Right atrium auricular region (tissue), 2 donors: Measurements from ENCODE around the gene CLCF1. TPM values are rescaled to one million over a fixed set of nuclear protein-coding genes. Genes with fewer than 3 reads are reported as not detected.
A peak's percentile ranks its signal among the peaks of the same experiment; 100 is the strongest.

ENCODE experiments used
- DNase-seq: peaks from one replicate; pipeline ENCODE4 v3.0.0-alpha.2; 2019; ENCODE audit warnings: low spot score
- H3K27ac ChIP-seq, 2 donors: fragments of 200-600 bp; sonication (generic); 1 replicate in 1 of 2; 2 replicates in 1 of 2; pipeline ENCODE4 v1.5.1; 2016 to 2019
- H3K27me3 ChIP-seq, 2 donors: fragments of 200-600 bp; sonication (generic); one replicate each; pipeline versions ENCODE4 v1.5.1 to v1.6.0; 2017 to 2019
- H3K36me3 ChIP-seq: fragments of 200-600 bp; sonication (generic); one replicate; pipeline ENCODE4 v1.5.1; 2016
- H3K4me1 ChIP-seq, 2 donors: fragments of 200-600 bp; sonication (generic); one replicate each; pipeline versions ENCODE4 v1.5.1 to v1.6.0; 2017 to 2019
- H3K4me3 ChIP-seq, 2 donors: fragments of 200-600 bp; sonication (generic); 1 replicate in 1 of 2; 2 replicates in 1 of 2; pipeline ENCODE4 v1.5.1; 2017 to 2019; ENCODE audit warnings: mild to moderate bottlenecking in 1 of 2, moderate library complexity in 1 of 2
- H3K9me3 ChIP-seq, 2 donors: fragments of 200-600 bp; sonication (generic); one replicate each; pipeline ENCODE4 v1.5.1; 2019
- CTCF ChIP-seq, 2 donors: fragments of 200-600 bp; sonication (generic); IDR thresholded peaks; one replicate each; pipeline ENCODE4 v1.5.1; 2019; ENCODE audit warnings: antibody characterized with exemption in 2 of 2
- total RNA-seq, 2 donors: library from RNA; depleted of rRNA; stranded (reverse); fragments of >200 nt; gene quantifications; one replicate each; pipeline ENCODE4 v1.1.0, GENCODE V29; 2016

CLCF1 gene
- total RNA-seq, 2 donors from 2014 or later: 2.7 to 18.0 TPM

- Histone ChIP-seq H3K27me3 (no peaks in the 10 kb centered on the region), H3K27ac (peak overlapping the region; percentile 95 to 98), H3K4me1 (peaks cover 0 to 19% of the 10 kb centered on the region in 2 donors), H3K36me3 (no peaks in the 10 kb centered on the region), H3K4me3 (peak overlapping the region; percentile 89 to 93), H3K9me3 (no peaks in the 10 kb centered on the region)
- no peak for DNase-seq
- TF ChIP-seq CTCF (IDR thresholded peaks at IDR 0.05): no peak
These were observed 55.4 kb downstream of the CLCF1 start for GRCh38 chr11:67317888-67318555.

- peak overlapping the region; percentile 95 to 98 for H3K27ac ChIP-seq
- H3K4me1 ChIP-seq: peaks cover 0 to 19% of the 10 kb centered on the region in 2 donors
- no peaks in the 10 kb centered on the region for H3K9me3 ChIP-seq
- H3K36me3 ChIP-seq: no peaks in the 10 kb centered on the region
- H3K4me3 ChIP-seq: peak overlapping the region; percentile 89 to 93
- H3K27me3 ChIP-seq: no peaks in the 10 kb centered on the region
- peak; percentile 96 for DNase-seq
- TF ChIP-seq CTCF (IDR thresholded peaks at IDR 0.05): peak; percentile 80 to 96
These were observed 56.1 kb downstream of the CLCF1 start for GRCh38 chr11:67317205-67317887.

- Histone ChIP-seq H3K4me1 (peaks cover 0 to 19% of the 10 kb centered on the region in 2 donors), H3K36me3 (no peaks in the 10 kb centered on the region), H3K27me3 (no peaks in the 10 kb centered on the region), H3K27ac (peak overlapping the region; percentile 95 to 98), H3K4me3 (peak overlapping the region; percentile 89 to 93), H3K9me3 (no peaks in the 10 kb centered on the region)
- DNase-seq: no peak
- TF ChIP-seq CTCF (IDR thresholded peaks at IDR 0.05): no peak
These were observed 56.6 kb downstream of the CLCF1 start for GRCh38 chr11:67316882-67317204.

GRCh38 chr11:67315325-67315909, 58.0 kb downstream of the CLCF1 start:
- no peak for TF ChIP-seq CTCF (IDR thresholded peaks at IDR 0.05)
- Histone ChIP-seq H3K4me3 (no peak overlapping the region), H3K36me3 (no peaks in the 10 kb centered on the region), H3K27ac (no peak overlapping the region), H3K27me3 (no peaks in the 10 kb centered on the region), H3K4me1 (peaks cover 0 to 19% of the 10 kb centered on the region in 2 donors), H3K9me3 (no peaks in the 10 kb centered on the region)
- no peak for DNase-seq

GRCh38 chr11:67314218-67314617, 59.2 kb downstream of the CLCF1 start:
- no peak for DNase-seq
- H3K27ac ChIP-seq: no peak overlapping the region
- no peaks in the 10 kb centered on the region for H3K27me3 ChIP-seq
- no peaks in the 10 kb centered on the region for H3K9me3 ChIP-seq
- peaks cover 7% of the 10 kb centered on the region for H3K36me3 ChIP-seq
- TF ChIP-seq CTCF (IDR thresholded peaks at IDR 0.05): no peak
- H3K4me1 ChIP-seq: peaks cover 0 to 18% of the 10 kb centered on the region in 2 donors
- H3K4me3 ChIP-seq: no peak overlapping the region

Other genes with a start within 250 kb of the CLCF1 start
- gene GRK2, start 107.1 kb downstream of the CLCF1 start, total RNA-seq: 10 to 100 TPM; 52.7 to 55.9 TPM
- 10 to 100 TPM; 14.1 to 14.9 TPM for gene ANKRD13D, start 84.3 kb downstream of the CLCF1 start, total RNA-seq
- 10 to 100 TPM; 14.7 to 23.6 TPM for gene SSH3, start 70.1 kb downstream of the CLCF1 start, total RNA-seq
- gene POLD4, start 20.1 kb downstream of the CLCF1 start, total RNA-seq: 100 to 1,000 TPM; 115 to 136 TPM
- gene RAD9A, start 18.4 kb upstream of the CLCF1 start, total RNA-seq: 1 to 10 TPM; 6.2 to 6.5 TPM
- gene PPP1CA, start 28.3 kb upstream of the CLCF1 start, total RNA-seq: 100 to 1,000 TPM in 1 of 2 donors, 10 to 100 TPM in 1; 97.8 to 112 TPM
- gene TBC1D10C, start 30.5 kb upstream of the CLCF1 start, total RNA-seq: 1 to 10 TPM in 1 of 2 donors, under 1 TPM in 1; 0.33 to 1.4 TPM
- 1 to 10 TPM; 9.7 to 9.9 TPM for gene CARNS1, start 42.1 kb upstream of the CLCF1 start, total RNA-seq
- 10 to 100 TPM; 35.5 to 44.6 TPM for gene RPS6KB2, start 54.9 kb upstream of the CLCF1 start, total RNA-seq
- gene PTPRCAP, start 64.1 kb upstream of the CLCF1 start, total RNA-seq: 1 to 10 TPM; 1.9 to 2.8 TPM
- 10 to 100 TPM; 16.0 to 25.5 TPM for gene CORO1B, start 69.9 kb upstream of the CLCF1 start, total RNA-seq
- gene GPR152, start 79.1 kb upstream of the CLCF1 start, total RNA-seq: not detected
- 1 to 10 TPM in 1 of 2 donors, not detected in 1; 1.3 TPM for gene CABP4, start 81.8 kb upstream of the CLCF1 start, total RNA-seq
- gene TMEM134, start 95.7 kb upstream of the CLCF1 start, total RNA-seq: 100 to 1,000 TPM in 1 of 2 donors, 10 to 100 TPM in 1; 74.4 to 140 TPM
- 10 to 100 TPM; 49.2 to 78.0 TPM for gene AIP, start 109.4 kb upstream of the CLCF1 start, total RNA-seq
- gene PITPNM1, start 131.8 kb upstream of the CLCF1 start, total RNA-seq: 10 to 100 TPM; 10.7 to 30.7 TPM
- 10 to 100 TPM; 49.1 to 70.0 TPM for gene CDK2AP2, start 134.6 kb upstream of the CLCF1 start, total RNA-seq
- not detected for gene CABP2, start 149.8 kb upstream of the CLCF1 start, total RNA-seq
- 100 to 1,000 TPM; 249 to 944 TPM for gene GSTP1, start 210.2 kb upstream of the CLCF1 start, total RNA-seq
- gene NDUFV1, start 233.3 kb upstream of the CLCF1 start, total RNA-seq: 100 to 1,000 TPM; 424 to 522 TPM